ENCODE measurements around the gene PDCD11. TPM values are rescaled to one million over a fixed set of nuclear protein-coding genes. Genes with fewer than 3 reads are reported as not detected.

Gene PDCD11
- total and polyA plus RNA-seq, 8 donors = 2.3 to 28.0 (median 12.9) TPM

DNA sequence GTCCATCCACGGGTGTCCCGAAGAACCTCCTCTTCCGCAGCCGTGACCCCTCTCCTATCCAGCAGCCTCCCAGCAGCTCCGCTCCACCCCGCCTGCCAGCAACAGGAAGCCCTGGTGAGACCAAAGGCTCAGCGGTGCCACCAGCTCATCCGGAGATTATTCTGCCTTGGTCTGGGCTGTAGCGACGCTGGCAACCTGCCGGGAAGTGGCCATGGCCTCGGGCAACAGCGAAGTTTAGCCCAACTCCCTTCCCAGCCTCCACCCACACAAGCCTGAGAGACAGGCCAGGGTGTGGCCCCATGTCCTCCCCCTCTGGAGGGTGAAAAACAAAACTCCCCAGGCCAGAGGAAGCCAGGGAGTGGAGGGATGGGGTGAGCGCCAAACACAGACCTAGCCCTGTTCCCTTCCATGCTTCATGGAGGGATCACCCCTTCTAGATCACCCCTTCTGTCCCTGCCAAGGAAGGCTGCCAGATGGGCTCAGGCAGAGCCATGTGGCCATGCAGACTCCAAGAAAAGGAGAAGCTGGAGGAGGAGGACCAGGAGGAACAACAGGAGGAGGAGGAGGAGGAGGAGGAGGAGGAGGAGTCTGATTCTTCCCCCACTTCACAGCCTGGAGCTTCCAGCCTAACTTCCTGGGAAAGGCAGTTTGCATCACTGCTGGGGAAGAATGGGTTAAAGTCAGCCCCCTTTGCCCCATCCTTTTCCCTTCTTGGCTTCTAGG is 54.8 kb downstream of the PDCD11 start:
- WGBS, 5 donors = 28 to 48% (median 34%) methylated on average over 6 to 14 of the region's 14 CpGs
- peaks cover 22 to 42% (median 35%) of the 10 kb centered on the region in 4 donors for H3K36me3 ChIP-seq
- peak overlapping the region; percentile 61 to 78 (median 71) for H3K4me3 ChIP-seq
- intact Hi-C loops (cut with DNase I; ENCODE audit: low total_unique reads) = no loop called here
- H3K27ac ChIP-seq = peak overlapping the region; percentile 80 to 90 (median 84)
- peak; percentile 35 to 48 for DNase-seq
- no peaks in the 10 kb centered on the region for H3K9me3 ChIP-seq
- H3K4me1 ChIP-seq = peaks cover 26 to 68% (median 55%) of the 10 kb centered on the region in 4 donors
- peaks cover 0 to 7% (median 0%) of the 10 kb centered on the region in 3 donors for H3K27me3 ChIP-seq
- peak in 2 of 3 donors; percentile 19 to 35 for TF ChIP-seq POLR2AphosphoS5 (IDR thresholded peaks at IDR 0.05)
- TF ChIP-seq POLR2A (IDR thresholded peaks at IDR 0.05) = no peak

DNA sequence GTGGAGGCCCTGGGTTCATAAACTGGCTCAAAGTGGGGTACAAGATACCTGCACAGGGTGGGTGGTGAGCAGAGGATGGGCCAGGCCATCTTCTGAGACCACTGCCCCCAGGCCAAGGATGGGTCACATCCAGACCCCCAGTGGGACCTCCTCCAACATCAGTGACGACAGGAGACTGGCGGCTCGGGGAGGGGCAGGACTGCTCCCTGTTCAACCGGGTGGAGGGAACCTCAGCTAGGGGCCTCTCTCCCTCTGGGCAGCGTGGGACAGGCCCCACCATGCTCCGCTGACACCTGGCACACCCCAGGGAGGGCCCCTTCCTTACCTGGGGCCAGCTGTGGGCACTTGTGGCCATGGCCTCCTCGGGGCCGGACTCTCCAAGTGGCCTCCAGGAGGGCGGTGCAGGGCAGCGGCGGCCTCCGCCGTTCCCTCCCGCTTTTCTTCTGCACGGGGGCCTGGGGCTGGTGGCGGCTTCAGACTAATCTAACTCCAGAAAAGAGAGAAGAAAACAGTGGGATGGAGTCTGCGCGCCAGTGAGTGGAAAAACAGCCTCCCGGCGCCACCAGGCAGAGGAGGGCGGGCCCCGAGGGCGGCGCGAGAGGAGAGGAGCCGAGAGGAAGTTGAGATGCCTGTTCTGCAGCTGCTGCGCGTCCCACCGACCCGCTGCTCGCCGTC is 55.5 kb downstream of the PDCD11 start, which contains the start of gene CALHM2:
Gene CALHM2 (minus strand): TSS at position 540 of the 675 bp plus-strand sequence. CDS start 2,429 bp downstream, outside the sequence.
- peaks cover 26 to 61% (median 48%) of the 10 kb centered on the region in 4 donors for H3K4me1 ChIP-seq
- 0 to 5% (median 3%) methylated on average over 21 to 32 of the region's 32 CpGs for WGBS, 5 donors

DNA sequence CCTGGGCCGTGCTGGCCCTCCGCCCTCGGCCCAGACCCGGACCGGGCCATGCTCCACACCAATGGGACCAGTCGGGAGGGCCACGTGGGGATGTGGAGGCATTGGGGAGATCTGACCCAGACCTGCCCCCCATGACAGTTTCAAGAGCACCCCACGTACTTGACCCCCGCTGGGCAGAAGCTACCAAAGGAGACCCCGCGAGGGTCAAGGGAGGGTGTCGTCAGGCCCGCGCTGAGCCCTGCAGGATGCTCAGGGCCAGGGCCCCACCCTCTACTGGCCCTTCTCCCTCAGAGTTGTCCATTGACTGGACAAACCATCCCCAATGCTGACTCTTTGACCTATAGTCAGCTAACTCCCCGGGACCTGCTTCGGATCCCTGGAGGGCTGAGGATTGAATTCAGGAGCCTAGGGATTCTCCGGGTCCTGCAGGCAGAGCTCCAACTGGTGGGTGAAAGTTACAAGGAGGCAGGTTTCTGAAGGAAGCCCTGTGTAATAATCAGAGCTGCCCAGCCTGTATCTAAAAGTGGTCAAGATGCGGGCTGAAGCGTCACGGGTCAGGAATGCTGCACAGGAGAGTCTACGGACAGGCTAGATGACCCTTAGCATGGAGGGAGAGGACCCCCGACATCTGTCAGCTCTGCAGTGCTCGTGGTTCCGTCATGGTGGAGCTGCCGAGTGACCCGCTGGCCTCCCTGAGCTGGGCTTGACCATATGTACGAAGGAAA is 56.2 kb downstream of the PDCD11 start:
- no peak for TF ChIP-seq POLR2AphosphoS5 (IDR thresholded peaks at IDR 0.05)
- no peak for TF ChIP-seq EP300 (IDR thresholded peaks at IDR 0.05)
- TF ChIP-seq, protein P1, sequence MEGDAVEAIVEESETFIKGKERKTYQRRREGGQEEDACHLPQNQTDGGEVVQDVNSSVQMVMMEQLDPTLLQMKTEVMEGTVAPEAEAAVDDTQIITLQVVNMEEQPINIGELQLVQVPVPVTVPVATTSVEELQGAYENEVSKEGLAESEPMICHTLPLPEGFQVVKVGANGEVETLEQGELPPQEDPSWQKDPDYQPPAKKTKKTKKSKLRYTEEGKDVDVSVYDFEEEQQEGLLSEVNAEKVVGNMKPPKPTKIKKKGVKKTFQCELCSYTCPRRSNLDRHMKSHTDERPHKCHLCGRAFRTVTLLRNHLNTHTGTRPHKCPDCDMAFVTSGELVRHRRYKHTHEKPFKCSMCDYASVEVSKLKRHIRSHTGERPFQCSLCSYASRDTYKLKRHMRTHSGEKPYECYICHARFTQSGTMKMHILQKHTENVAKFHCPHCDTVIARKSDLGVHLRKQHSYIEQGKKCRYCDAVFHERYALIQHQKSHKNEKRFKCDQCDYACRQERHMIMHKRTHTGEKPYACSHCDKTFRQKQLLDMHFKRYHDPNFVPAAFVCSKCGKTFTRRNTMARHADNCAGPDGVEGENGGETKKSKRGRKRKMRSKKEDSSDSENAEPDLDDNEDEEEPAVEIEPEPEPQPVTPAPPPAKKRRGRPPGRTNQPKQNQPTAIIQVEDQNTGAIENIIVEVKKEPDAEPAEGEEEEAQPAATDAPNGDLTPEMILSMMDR (IDR thresholded peaks at IDR 0.05) = no peak
- H3K36me3 ChIP-seq = peaks cover 12 to 28% (median 21%) of the 10 kb centered on the region in 4 donors
- peak overlapping the region; percentile 61 to 78 (median 71) for H3K4me3 ChIP-seq
- DNase-seq = no peak
- H3K27ac ChIP-seq = peak overlapping the region; percentile 80 to 90 (median 84)
- 28 to 37% (median 29%) methylated on average over 16 to 27 of the region's 27 CpGs for WGBS, 5 donors
- peaks cover 26 to 54% (median 42%) of the 10 kb centered on the region in 4 donors for H3K4me1 ChIP-seq
- no peaks in the 10 kb centered on the region for H3K9me3 ChIP-seq
- intact Hi-C loops (cut with DNase I; ENCODE audit: low total_unique reads) = no loop called here
- H3K27me3 ChIP-seq = peaks cover 0 to 7% (median 0%) of the 10 kb centered on the region in 3 donors

More for the DNA sequence above, 55.5 kb downstream of the PDCD11 start, which contains the start of gene CALHM2:
- Histone ChIP-seq H3K27me3 (peaks cover 0 to 7% (median 0%) of the 10 kb centered on the region in 3 donors), H3K4me3 (peak within 1 kb of the TSS; percentile 61 to 78 (median 71)), H3K27ac (peak within 1 kb of the TSS; percentile 80 to 90 (median 84)), H3K36me3 (peaks cover 18 to 35% (median 28%) of the 10 kb centered on the region in 4 donors), H3K9me3 (no peaks in the 10 kb centered on the region)
- no peak for TF ChIP-seq POLR2A (IDR thresholded peaks at IDR 0.05)
- TF ChIP-seq POLR2AphosphoS5 (IDR thresholded peaks at IDR 0.05) = peak in 1 of 3 donors; percentile 21
- TF ChIP-seq EP300 (IDR thresholded peaks at IDR 0.05) = no peak
- TF ChIP-seq, protein P1 (IDR thresholded peaks at IDR 0.05) = no peak
- DNase-seq = peak; percentile 56 to 89
- intact Hi-C loops (cut with DNase I; ENCODE audit: low total_unique reads) = no loop called here

DNA sequence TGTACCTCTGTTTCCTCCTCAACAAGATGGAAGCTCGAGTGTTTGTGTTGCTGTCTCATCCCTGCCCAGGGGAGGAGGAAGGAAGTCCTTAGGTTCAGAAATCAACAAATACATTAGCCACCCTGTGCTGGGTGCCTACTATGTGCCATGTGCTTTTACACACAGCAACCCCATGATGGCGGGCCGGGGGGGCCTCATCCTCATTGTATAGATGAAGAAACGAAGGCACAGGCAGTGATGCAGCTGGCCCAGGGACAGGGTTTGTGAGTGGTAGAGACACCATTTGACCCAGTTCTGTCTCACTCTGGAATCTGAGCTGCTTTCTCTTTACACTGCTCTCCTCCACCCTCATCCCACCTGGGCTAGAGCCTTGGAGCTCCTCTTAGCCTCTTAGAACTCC is 57.6 kb downstream of the PDCD11 start:
- intact Hi-C loops (cut with DNase I; ENCODE audit: low total_unique reads) = no loop called here
- 76 to 89% (median 83%) methylated on average over 4 of the region's 4 CpGs for WGBS, 5 donors

More for the DNA sequence above, 57.6 kb downstream of the PDCD11 start:
- no peak for DNase-seq
- Histone ChIP-seq H3K36me3 (peaks cover 6 to 14% (median 9%) of the 10 kb centered on the region in 4 donors), H3K27ac (no peak overlapping the region), H3K9me3 (no peaks in the 10 kb centered on the region), H3K4me1 (peaks cover 26 to 41% (median 33%) of the 10 kb centered on the region in 4 donors), H3K4me3 (no peak overlapping the region), H3K27me3 (peaks cover 0 to 7% (median 0%) of the 10 kb centered on the region in 3 donors)
- TF ChIP-seq, protein P1 (IDR thresholded peaks at IDR 0.05) = no peak
- TF ChIP-seq POLR2AphosphoS5 (IDR thresholded peaks at IDR 0.05) (no peak), POLR2A (IDR thresholded peaks at IDR 0.05) (no peak)

All from stomach (tissue), 9 donors.